Heart right ventricle (tissue), 16 donors: Measurements from ENCODE around the gene EDAR. TPM values are rescaled to one million over a fixed set of nuclear protein-coding genes. Genes with fewer than 3 reads are reported as not detected.

Experiments used
- ATAC-seq, 8 donors: fragments of 200-7000 bp; cut with Tn5 transposase; one replicate each; pipeline ENCODE4 v1.9.1; 2020; ENCODE audit warnings: mild to moderate bottlenecking in 8 of 8, moderate library complexity in 8 of 8, moderate number of reproducible peaks in 1 of 8
- DNase-seq, 2 donors: peaks; one replicate each; pipeline ENCODE4 v3.0.0-alpha.2; 2020
- H3K27ac ChIP-seq, 10 donors: fragments of 200-600 bp; sonication (generic) in 2 of 10; one replicate each; pipeline versions ENCODE4 v1.5.0 to v1.8.0; 2020 to 2022; ENCODE audit warnings: mild to moderate bottlenecking in 3 of 10
- H3K27me3 ChIP-seq, 7 donors: fragments of 200-600 bp; one replicate each; pipeline ENCODE4 v1.8.0; 2021 to 2022; ENCODE audit warnings: mild to moderate bottlenecking in 2 of 7
- H3K36me3 ChIP-seq, 9 donors: fragments of 200-600 bp; sonication (generic) in 1 of 9; one replicate each; pipeline versions ENCODE4 v1.5.0 to v1.8.0; 2020 to 2022; ENCODE audit warnings: mild to moderate bottlenecking in 2 of 9
- H3K4me1 ChIP-seq, 9 donors: fragments of 200-600 bp; sonication (generic) in 1 of 9; one replicate each; pipeline versions ENCODE4 v1.5.0 to v1.8.0; 2020 to 2022; ENCODE audit warnings: mild to moderate bottlenecking in 4 of 9
- H3K4me3 ChIP-seq, 10 donors: fragments of 200-600 bp; sonication (generic) in 2 of 10; one replicate each; pipeline versions ENCODE4 v1.5.0 to v1.8.0; 2020 to 2022; ENCODE audit warnings: mild to moderate bottlenecking in 7 of 10, moderate library complexity in 2 of 10
- H3K9me3 ChIP-seq, 11 donors: fragments of 200-600 bp in 10 of 11; sonication (generic) in 2 of 11; one replicate each; pipeline versions ENCODE4 v1.5.0 to v1.8.0; 2013 to 2022; ENCODE audit warnings: mild to moderate bottlenecking in 2 of 11, control low read depth in 1 of 11, moderate library complexity in 1 of 11
- WGBS, 2 donors: extraction: QIAGEN DNeasy Blood & Tissue Kit; methylation state at CpG; one replicate each; pipeline ENCODE4 v1.1.7; 2013; ENCODE audit warnings: inconsistent platforms in 1 of 2; 5-methylcytosine and 5-hydroxymethylcytosine counted together
- intact Hi-C, 10 donors: fragments of 100-400 bp; cut with DNase I; formaldehyde crosslinking; loops; one replicate each; pipeline versions ENCODE4 v1.11.1 to v1.14.2; 2022
- polyA plus RNA-seq, 2 donors: library from polyadenylated mRNA; stranded (reverse); fragments of 200-250 nt; gene quantifications; one replicate each; pipeline ENCODE4 v1.2.3, GENCODE V29; 2013
- total RNA-seq, 10 donors: library from RNA; stranded (reverse); fragmentation: NEBNext Ultra II Directional in 3 of 10; extraction: Animal tissue kit (Norgen Biotek cat#: 25700) in 3 of 10; gene quantifications; one replicate each; pipeline versions ENCODE4 v1.2.1 to v1.2.4, GENCODE V29; 2021 to 2023
- TF ChIP-seq, protein P1 (sequence below), 9 donors: fragments of 200-600 bp; sonication (generic) in 2 of 9; IDR thresholded peaks; one replicate each; pipeline versions ENCODE4 v1.5.0 to v1.8.0; 2021 to 2022; ENCODE audit warnings: antibody characterized with exemption in 9 of 9, mild to moderate bottlenecking in 5 of 9, moderate library complexity in 1 of 9
- donor health status: Arrhythmogenic right ventricular cardiomyopathy.
- donor health status: ischemic (EF 13 %, LVEDD 7.1; RV severe dilation, severe dysfunction).
- donor health status: healthy with polysubstance abuse.
- donor health status: DM: no; HTN: yes; CAD: no.
- donor health status: DM: no; HTN: no; CAD: no.
- donor health status: ischemic (EF 25% LVEDD 6.9; RV normal size, moderate dysfunction).
- donor health status: ischemic (EF 25% LVEDD 5.7; RV mildly dilated, moderate dysfunction).
- donor health status: healthy.
- donor health status: DM: yes; HTN: yes; CAD: no.
- donor health status: Ischemic cardiomyopathy.
- donor health status: ischemic (EF 35%, LVEDD 5.7; RV mildly dilated, moderate dysfunction).
- donor health status: nonischemic (EF 11% LVEDD 7.7; RV severe dilation, severe dysfunction).
- donor health status: DM: yes; HTN: yes; CAD: no.
- donor health status: PGD.
- donor health status: ischemic (EF 29% LVEDD 5.4; RV normal size, mild dysfunction).
- donor health status: nonischemic (EF 23%, LVEDD 6.1; RV moderate dilation, normal function).

Gene EDAR
- total and polyA plus RNA-seq, 12 donors: 0.07 to 0.34 TPM; not detected in 10

- WGBS, 2 donors: 92 to 93% methylated on average over 19 of the region's 19 CpGs
These were observed 69.2 kb downstream of the EDAR start for GRCh38 chr2:108919571-108920373.

DNA sequence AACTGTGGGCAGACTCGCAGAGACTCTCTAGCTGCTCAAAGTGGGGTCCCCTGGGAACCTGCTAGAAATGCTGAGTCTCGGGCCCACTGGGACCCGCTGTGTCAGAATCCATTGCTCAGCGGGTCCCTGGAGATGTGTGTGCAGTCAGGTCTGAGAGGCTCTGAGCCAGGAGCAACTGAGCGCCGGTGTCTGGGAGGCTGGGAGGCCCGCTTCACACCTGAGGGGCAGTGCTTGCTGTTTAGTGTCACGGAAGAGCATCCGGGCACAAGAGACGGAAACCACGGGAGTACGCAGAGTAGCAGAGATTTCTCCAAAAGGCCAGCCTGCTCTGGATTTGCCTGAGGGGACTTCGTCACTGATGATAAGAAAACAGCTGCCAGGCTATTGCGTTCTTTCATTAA is 70.1 kb downstream of the EDAR start:
- intact Hi-C loops: no loop called here
- Histone ChIP-seq H3K36me3 (no peaks in the 10 kb centered on the region), H3K9me3 (no peaks in the 10 kb centered on the region), H3K4me3 (no peak overlapping the region), H3K27ac (no peak overlapping the region), H3K4me1 (no peaks in the 10 kb centered on the region), H3K27me3 (peaks cover 0 to 11% (median 0%) of the 10 kb centered on the region in 7 donors)
- TF ChIP-seq, protein P1, sequence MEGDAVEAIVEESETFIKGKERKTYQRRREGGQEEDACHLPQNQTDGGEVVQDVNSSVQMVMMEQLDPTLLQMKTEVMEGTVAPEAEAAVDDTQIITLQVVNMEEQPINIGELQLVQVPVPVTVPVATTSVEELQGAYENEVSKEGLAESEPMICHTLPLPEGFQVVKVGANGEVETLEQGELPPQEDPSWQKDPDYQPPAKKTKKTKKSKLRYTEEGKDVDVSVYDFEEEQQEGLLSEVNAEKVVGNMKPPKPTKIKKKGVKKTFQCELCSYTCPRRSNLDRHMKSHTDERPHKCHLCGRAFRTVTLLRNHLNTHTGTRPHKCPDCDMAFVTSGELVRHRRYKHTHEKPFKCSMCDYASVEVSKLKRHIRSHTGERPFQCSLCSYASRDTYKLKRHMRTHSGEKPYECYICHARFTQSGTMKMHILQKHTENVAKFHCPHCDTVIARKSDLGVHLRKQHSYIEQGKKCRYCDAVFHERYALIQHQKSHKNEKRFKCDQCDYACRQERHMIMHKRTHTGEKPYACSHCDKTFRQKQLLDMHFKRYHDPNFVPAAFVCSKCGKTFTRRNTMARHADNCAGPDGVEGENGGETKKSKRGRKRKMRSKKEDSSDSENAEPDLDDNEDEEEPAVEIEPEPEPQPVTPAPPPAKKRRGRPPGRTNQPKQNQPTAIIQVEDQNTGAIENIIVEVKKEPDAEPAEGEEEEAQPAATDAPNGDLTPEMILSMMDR (IDR thresholded peaks at IDR 0.05): no peak
- DNase-seq (no peak), ATAC-seq (no peak)
- WGBS, 2 donors: 83 to 87% methylated on average over 14 of the region's 14 CpGs

More at GRCh38 chr2:108919571-108920373, 69.2 kb downstream of the EDAR start:
- no peak for ATAC-seq
- H3K4me3 ChIP-seq: no peak overlapping the region
- H3K27ac ChIP-seq: no peak overlapping the region
- TF ChIP-seq, protein P1 (IDR thresholded peaks at IDR 0.05): no peak
- DNase-seq: no peak
- H3K36me3 ChIP-seq: no peaks in the 10 kb centered on the region
- no peaks in the 10 kb centered on the region for H3K4me1 ChIP-seq
- peaks cover 0 to 9% (median 0%) of the 10 kb centered on the region in 7 donors for H3K27me3 ChIP-seq
- no peaks in the 10 kb centered on the region for H3K9me3 ChIP-seq
- intact Hi-C loops: loop anchor here in 1 of 10 donors (10.0 kb wide), 1 partner anchor 585 kb away; no protein-coding TSS in a partner anchor

DNA sequence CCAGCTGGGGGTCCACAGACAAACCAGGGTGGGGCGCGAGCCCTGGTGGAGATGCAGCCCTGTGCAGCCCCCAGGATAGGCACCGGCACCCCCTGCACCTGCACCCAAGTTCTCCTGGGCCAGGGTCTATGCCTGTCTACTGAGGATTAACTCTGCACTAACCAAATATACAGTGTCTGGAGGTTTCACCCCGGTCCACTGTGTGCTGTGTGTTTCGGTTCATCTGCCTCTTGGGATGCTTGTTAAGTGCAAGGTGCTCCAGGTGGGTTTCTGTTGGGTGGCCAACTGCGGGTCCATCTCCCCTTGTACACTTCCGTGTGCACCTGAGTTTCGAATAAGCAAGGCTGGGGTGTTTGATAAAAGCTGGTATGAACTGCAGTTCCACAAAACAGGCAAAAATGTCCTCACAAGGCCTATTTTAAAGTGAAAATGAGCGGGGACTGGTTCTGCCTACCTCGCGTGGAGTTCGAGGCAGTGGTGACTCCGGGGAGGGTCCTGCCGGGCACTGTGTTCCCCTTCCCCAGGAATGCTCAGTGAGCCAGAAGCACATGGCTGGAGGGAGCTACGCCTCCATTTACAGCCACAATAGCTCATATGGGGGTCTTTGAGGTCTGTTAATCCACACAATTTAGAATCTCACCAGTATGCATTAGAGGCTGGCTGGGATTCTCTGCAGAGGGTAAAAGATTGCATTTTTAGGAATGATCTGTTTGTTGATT is 70.7 kb downstream of the EDAR start:
- no peaks in the 10 kb centered on the region for H3K9me3 ChIP-seq
- intact Hi-C loops: no loop called here
- no peak for DNase-seq
- H3K27me3 ChIP-seq: peaks cover 0 to 11% (median 0%) of the 10 kb centered on the region in 7 donors
- H3K36me3 ChIP-seq: no peaks in the 10 kb centered on the region
- H3K4me3 ChIP-seq: no peak overlapping the region
- no peak for ATAC-seq
- no peaks in the 10 kb centered on the region for H3K4me1 ChIP-seq
- WGBS, 2 donors: 91 to 92% methylated on average over 15 of the region's 15 CpGs
- TF ChIP-seq, protein P1 (IDR thresholded peaks at IDR 0.05): no peak
- H3K27ac ChIP-seq: no peak overlapping the region

DNA sequence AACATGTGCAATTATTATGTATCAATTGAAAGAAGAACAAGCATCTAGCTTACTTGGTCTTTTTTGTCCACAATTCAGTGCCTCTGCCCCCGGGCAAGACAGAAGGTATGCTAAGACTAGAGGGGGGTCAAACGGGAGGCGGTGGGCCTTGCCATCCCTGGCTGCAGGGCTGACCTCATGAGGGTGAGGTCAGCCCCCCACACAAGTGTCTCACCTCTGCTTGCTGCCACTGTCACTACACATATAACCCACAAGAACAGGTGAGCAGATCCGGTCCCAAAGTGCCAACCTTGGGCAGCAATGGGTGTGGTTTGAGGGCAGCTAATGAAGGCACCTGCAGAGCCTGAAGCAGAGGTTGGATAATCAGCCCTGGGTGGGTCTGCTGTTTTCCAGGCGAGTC is 71.5 kb downstream of the EDAR start:
- H3K4me3 ChIP-seq: no peak overlapping the region
- intact Hi-C loops: no loop called here
- no peak for DNase-seq
- H3K36me3 ChIP-seq: no peaks in the 10 kb centered on the region
- TF ChIP-seq, protein P1 (IDR thresholded peaks at IDR 0.05): no peak
- H3K27me3 ChIP-seq: peaks cover 0 to 11% (median 0%) of the 10 kb centered on the region in 7 donors
- no peaks in the 10 kb centered on the region for H3K4me1 ChIP-seq
- ATAC-seq: no peak
- 88 to 89% methylated on average over 5 of the region's 5 CpGs for WGBS, 2 donors
- no peak overlapping the region for H3K27ac ChIP-seq
- H3K9me3 ChIP-seq: no peaks in the 10 kb centered on the region
